ENCODE data around the gene STK4.

Gene STK4

DNA sequence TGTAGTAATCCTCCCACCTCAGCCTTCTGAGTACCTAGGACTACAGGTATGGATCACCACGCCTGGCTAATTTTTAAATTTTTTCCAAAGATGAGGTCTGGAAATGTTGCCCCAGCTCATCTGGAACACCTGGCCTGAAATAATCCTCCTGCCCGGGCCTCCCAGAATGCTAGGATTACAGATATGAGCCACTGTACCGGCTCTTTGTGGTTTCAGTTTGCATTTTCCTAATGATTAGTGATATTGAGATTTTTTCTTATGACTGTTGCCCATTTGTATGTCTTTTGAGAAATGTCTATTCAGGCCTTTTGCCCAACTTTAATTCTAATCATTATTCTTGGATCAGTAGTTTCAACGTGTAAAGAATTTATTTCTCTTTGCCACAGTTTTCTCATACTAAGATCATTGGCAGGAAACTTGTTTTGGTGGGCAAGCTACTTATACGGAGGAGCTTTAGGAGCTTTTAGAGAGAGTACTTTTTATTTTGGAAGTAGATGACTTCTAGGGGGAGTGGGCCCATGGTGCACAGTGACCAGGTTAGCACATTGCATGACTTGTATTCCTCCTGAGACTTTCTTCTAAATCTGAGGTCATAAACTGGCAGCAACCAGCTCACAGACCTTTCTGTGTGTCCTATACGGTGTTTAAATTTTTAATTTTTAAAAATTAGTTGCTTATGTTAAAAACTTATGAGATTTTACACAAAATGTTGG is 62.3 kb downstream of the STK4 start:
- DNase-seq (ENCODE audit: low read depth in 3 of 3): no peak

DNA sequence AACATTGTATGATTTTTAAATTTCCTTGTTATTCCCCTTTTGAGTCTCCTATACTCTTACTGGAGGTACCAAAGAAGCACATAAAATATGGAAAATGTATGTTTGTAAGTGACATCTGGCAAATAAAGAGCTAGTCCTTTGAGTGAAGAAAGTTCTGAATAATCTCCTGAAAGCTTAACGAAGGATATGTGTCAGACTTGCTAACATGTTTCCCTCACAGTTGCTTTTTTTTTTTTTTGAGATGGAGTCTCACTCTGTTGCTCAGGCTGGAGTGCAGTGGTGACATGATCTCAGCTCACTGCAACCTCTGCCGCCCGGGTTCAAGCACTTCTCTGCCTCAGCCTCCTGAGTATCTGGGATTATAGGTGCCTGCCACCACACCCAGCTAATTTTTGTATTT is 63.6 kb downstream of the STK4 start:
- no peak for DNase-seq (ENCODE audit: low read depth in 3 of 3)

- no peak for DNase-seq (ENCODE audit: low read depth in 3 of 3)
Observed at GRCh38 chr20:45032276-45032675, 66.0 kb downstream of the STK4 start.

- DNase-seq (ENCODE audit: low read depth in 3 of 3): no peak
Observed at GRCh38 chr20:45032781-45033180, 66.5 kb downstream of the STK4 start.

GRCh38 chr20:45034436-45034835 is 68.1 kb downstream of the STK4 start:
- DNase-seq (ENCODE audit: low read depth in 3 of 3): no peak

GRCh38 chr20:45036044-45036755 is 69.9 kb downstream of the STK4 start:
- DNase-seq (ENCODE audit: low read depth in 3 of 3): peak; percentile 18 to 41 (median 29)

DNA sequence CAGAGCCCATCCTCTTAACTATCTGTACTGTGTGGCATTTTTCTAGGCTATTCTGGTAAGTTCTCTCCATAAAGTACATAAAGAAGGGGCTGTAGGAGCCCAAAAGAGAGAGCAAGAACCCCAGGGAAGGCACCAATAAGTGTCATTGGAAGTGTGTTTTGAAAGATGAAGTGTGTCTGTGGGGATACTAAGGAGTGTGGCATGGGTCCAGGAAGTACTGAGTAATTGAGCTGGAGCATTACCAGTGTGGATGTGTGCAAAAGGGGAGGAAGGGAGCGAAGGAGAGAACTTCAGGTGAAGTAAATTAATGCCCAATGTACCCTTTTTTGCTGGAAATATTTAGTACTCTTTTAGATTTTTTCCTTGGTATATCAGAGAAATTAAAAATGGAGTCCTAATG is 70.7 kb downstream of the STK4 start:
- DNase-seq (ENCODE audit: low read depth in 3 of 3): no peak

DNA sequence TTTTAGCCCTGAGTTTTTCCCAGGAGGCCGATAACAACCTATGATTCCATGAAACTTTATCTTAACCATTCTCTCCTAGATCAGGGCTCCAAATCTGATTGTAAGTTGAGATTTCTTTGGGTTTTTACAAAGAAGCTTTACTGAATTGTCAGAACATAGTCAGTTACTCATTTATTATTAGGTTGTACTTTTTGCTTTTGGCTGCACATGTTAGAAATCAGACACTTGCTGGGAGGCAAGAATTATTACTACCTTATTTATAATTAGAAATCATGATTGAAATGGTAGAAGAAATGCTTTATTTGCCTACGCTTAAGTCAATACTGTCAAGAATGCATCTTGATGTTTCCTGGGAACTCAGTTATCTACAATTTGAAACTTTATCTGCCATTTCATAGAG is 71.3 kb downstream of the STK4 start:
- no peak for DNase-seq (ENCODE audit: low read depth in 3 of 3)

DNA sequence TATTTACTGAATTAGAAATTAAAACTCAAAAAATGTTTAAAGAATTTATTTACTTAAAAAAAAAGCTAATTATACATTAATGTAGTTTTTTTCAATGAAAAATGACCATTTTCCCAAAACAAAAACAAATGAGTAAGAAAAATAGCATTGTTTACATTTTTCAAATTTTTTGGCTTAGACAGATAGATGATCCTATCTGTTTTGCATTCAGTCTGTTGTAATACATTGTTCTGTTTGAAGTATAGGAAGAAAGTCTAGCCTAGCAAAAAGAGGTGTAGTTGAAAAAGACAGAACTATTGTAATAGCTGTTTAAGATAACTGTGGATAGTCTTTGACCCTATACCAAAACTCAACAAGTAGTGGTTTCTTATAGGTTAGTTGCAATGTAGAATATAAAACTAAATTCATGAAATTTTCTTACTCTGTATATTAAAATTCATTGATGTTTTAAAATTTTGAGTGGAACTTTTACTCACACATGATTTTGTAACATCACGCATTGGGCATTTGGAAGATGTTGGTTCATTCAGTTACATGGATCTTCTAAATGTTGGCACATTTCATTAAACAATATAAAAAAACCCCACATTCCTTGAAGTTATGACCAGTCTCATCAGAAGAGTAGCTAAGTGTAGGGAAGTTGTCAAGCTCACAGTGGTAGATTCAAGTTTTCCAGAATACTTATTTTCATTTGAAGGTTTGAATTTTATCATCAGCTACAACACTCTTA is 72.6 kb downstream of the STK4 start:
- DNase-seq (ENCODE audit: low read depth in 3 of 3): no peak

DNA sequence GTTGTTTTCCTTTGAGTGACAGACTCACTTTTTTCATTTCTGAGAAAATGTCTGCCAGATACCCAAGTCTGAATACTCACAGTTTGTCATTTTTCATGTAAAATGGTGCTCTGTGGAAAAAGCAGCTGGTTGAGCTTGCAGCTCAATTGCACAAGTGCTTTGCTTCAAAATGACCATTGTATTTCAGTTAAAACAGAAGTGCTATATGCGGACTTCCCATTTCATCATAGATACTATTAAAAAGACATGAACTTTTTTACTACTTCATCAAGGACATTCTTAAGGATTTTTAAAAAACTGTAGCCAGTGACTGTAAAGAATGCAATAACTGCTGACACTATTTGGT is 73.1 kb downstream of the STK4 start:
- no peak for DNase-seq (ENCODE audit: low read depth in 3 of 3)

DNA sequence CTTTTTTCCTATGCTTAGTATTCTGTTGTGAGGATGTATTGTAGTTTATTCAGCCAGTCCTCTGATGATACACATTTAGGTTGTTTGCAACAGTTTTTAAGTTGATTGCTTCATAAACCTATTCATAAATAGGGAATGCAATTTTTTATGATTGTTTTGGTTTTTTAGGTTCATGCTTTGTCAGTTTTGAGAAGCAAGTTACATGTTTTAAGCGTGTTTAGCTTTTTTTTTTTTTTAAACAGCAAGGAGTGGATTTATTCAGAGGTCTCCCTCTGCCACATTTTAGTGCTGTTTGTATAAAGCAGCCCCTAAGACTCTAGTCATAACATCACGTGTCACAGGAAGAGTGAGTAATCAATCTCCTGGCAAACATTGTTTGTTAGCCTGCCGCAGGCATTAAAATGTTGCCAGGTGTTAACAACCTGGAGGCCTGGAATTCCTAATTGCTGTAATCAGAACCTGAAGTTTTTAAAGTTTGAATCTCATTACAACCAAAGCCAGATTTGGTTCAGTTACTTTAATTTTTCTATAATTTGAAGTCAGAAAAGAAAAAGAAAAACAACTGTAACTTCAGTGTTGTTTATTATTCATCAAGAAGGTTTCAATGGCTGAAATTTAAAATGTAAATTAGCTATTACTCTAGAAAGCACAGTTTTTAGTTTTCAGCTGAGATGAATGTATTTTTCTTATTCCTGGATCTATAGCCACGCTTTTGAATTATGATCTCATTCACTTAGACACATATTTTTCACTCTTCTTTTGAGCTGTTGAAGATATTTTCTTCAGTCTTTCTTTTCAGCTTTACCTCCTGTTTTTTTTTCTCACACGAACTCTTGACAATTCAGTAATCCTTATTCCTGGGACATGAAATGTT is 75.4 kb downstream of the STK4 start:
- no peak for DNase-seq (ENCODE audit: low read depth in 3 of 3)

- DNase-seq (ENCODE audit: low read depth in 3 of 3): no peak
Observed at GRCh38 chr20:45042978-45043377, 76.7 kb downstream of the STK4 start.

GRCh38 chr20:45044084-45044573 is 77.8 kb downstream of the STK4 start:
- DNase-seq (ENCODE audit: low read depth in 3 of 3): peak in 1 of 3 experiments; percentile 26

GRCh38 chr20:45044601-45045000 is 78.3 kb downstream of the STK4 start:
- DNase-seq (ENCODE audit: low read depth in 3 of 3): no peak

GRCh38 chr20:45047581-45048119 is 81.3 kb downstream of the STK4 start:
- DNase-seq (ENCODE audit: low read depth in 3 of 3): no peak

DNA sequence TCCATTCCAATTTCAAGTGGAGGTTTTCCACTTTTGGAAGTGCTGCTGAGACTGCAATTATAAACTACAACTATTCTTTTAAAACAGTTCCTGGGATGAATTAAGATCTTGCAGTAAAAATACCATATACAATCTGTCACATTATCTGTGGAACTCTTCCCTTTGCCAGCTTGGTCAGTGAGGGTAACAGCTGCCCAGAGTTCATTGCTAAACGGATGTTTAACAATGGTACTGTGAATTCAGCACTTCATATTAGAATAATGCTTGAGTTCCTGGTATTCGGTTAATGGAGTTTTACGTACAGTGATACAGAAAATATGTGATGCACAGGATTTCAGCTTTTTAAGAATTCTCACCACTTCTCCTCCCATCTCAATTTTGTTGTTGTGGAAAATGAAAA is 83.1 kb downstream of the STK4 start:
- DNase-seq (ENCODE audit: low read depth in 3 of 3): no peak

DNA sequence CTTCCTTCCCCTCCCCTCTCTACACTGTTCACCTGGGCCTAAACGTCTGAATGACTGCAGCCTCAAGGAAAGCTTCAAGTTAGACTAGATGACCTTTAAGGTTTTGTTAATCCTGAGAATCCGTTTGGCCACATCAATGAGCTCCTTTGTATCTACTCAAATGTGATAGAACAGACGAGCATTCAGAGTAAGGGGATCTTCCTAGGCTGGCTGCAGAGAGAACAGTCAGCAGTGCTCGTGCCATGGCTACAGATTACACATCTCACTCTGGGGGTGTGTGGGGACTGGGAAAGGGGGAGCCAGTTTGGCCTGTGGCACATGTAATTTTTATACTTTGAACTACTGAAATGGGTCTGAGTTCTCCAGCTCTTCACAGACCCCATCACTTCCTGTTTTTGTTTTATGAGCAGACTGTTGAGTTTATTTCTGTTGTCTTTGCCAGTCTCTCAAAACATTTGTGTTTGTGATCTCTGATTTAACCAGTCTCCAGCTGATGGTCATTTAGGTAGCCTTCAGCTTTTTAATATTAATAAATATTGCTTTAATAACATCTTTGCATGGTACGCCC is 83.7 kb downstream of the STK4 start:
- DNase-seq (ENCODE audit: low read depth in 3 of 3): no peak

- no peak for DNase-seq (ENCODE audit: low read depth in 3 of 3)
Observed at GRCh38 chr20:45051204-45052060, 85.1 kb downstream of the STK4 start.

- no peak for DNase-seq (ENCODE audit: low read depth in 3 of 3)
Observed at GRCh38 chr20:45052698-45053429, 86.6 kb downstream of the STK4 start.

Measured in stimulated activated CD4-positive, alpha-beta T cell treated with anti-CD3 and anti-CD28 coated beads, TNF-alpha, amount 100 ng/mL, for 4 hours (primary cell).